HCT116 (cell line): ENCODE data around the gene THSD4. TPM values are rescaled to one million over a fixed set of nuclear protein-coding genes. Genes with fewer than 3 reads are reported as not detected.

ENCODE experiments used
- ATAC-seq: fragments of 200-7000 bp; cut with Tn5 transposase; 2 replicates; pipeline ENCODE4 v1.9.1; 2020; ENCODE audit warnings: mild to moderate bottlenecking, moderate library complexity
- BruUV-seq: library from RNA; stranded (reverse); fragments of 400-500 nt; replicated peaks from 2 replicates; lab custom pipeline; 2021; lab: Mats Ljungman, UMichigan
- CTCF ChIA-PET: fragments of 300-600 bp; sonication (Branson Sonifier 250); formaldehyde crosslinking; loops from one replicate; lab custom pipeline; 2021; ENCODE audit warnings: antibody characterized with exemption; lab: Charles Lee
- POLR2A ChIA-PET: fragments of 300-600, 350-600 bp; sonication (Branson Sonifier 250); formaldehyde crosslinking; loops from one replicate; lab custom pipeline; 2021; ENCODE audit warnings: antibody characterized with exemption; lab: Charles Lee
- RAD21 ChIA-PET, 2 experiments: fragments of 300-600 bp; sonication (Branson Sonifier 250); formaldehyde crosslinking; loops; one replicate each; lab custom pipeline; 2023; ENCODE audit warnings: low total read pairs in 2 of 2; ENCODE audit not compliant: uncharacterized antibody in 2 of 2, unreplicated experiment in 2 of 2, low non-redundant PET in 1 of 2; lab: Charles Lee
- DNase-seq: peaks from one replicate; pipeline ENCODE4 v3.0.0-alpha.2; 2010; ENCODE audit warnings: low read depth, low spot score
- H2AFZ ChIP-seq: fragments of 200-600 bp; shearing (Covaris generic), sonication (generic); 2 replicates; pipeline ENCODE4 v1.6.1; 2017; ENCODE audit warnings: low read depth, mixed run types, mixed read lengths, antibody characterized with exemption, low read length; ENCODE audit not compliant: poor library complexity, severe bottlenecking
- H3K27ac ChIP-seq: 2 replicates; pipeline ENCODE4 v1.5.1; 2012; ENCODE audit warnings: low read depth, low read length
- H3K27me3 ChIP-seq: fragments of 200-600 bp; sonication (generic); 2 replicates; pipeline ENCODE4 v1.6.1; 2016; ENCODE audit warnings: mixed run types, low read length, mixed read lengths; ENCODE audit not compliant: insufficient read depth
- H3K36me3 ChIP-seq, 2 experiments: fragments of 200-500 bp in 1 of 2; fragments of 200-600 bp in 1 of 2; sonication (Bioruptor generic) in 1 of 2; sonication (generic) in 1 of 2; 2 replicates each; pipeline versions ENCODE4 v1.5.1 to v1.6.1; 2014 to 2016; ENCODE audit warnings: low read length in 2 of 2, inconsistent platforms in 1 of 2, mixed read lengths in 1 of 2, mixed run types in 1 of 2; ENCODE audit not compliant: insufficient read depth in 2 of 2, control insufficient read depth in 1 of 2
- H3K4me1 ChIP-seq, 2 experiments: fragments of 200-600 bp in 1 of 2; sonication (generic) in 1 of 2; 2 replicates each; pipeline versions ENCODE4 v1.5.1 to v1.6.1; 2012 to 2017; ENCODE audit warnings: low read length in 2 of 2, inconsistent platforms in 1 of 2, mild to moderate bottlenecking in 1 of 2, mixed read lengths in 1 of 2, mixed run types in 1 of 2, moderate library complexity in 1 of 2; ENCODE audit not compliant: insufficient read depth in 2 of 2, control insufficient read depth in 1 of 2
- H3K4me2 ChIP-seq: fragments of 200-600 bp; sonication (generic); 2 replicates; pipeline ENCODE4 v1.6.1; 2017; ENCODE audit warnings: mixed run types, low read length, mixed read lengths
- H3K4me3 ChIP-seq, 2 experiments: fragments of 200-600 bp in 1 of 2; sonication (generic) in 1 of 2; replicated peaks in 1 of 2; 2 replicates each; pipeline ENCODE4 v1.5.1; 2011 to 2016; ENCODE audit warnings: low read length in 2 of 2, control low read depth in 1 of 2, low read depth in 1 of 2, mild to moderate bottlenecking in 1 of 2, mixed read lengths in 1 of 2, mixed run types in 1 of 2
- H3K79me2 ChIP-seq: fragments of 200-600 bp; sonication (generic); 2 replicates; pipeline ENCODE4 v1.6.1; 2017; ENCODE audit warnings: mild to moderate bottlenecking, mixed run types, low read length, moderate library complexity, mixed read lengths; ENCODE audit not compliant: insufficient read depth
- H3K9ac ChIP-seq: fragments of 200-600 bp; sonication (generic); 2 replicates; pipeline ENCODE4 v1.6.1; 2016; ENCODE audit warnings: low read length, mixed read lengths
- H3K9me2 ChIP-seq: fragments of 200-600 bp; sonication (generic), shearing (Covaris generic); 2 replicates; pipeline ENCODE4 v1.6.1; 2017; ENCODE audit warnings: mixed run types, mild to moderate bottlenecking, moderate library complexity; ENCODE audit not compliant: insufficient read depth
- H3K9me3 ChIP-seq, 2 experiments: fragments of 200-500 bp in 1 of 2; fragments of 200-600 bp in 1 of 2; sonication (Bioruptor generic) in 1 of 2; sonication (generic) in 1 of 2; 2 replicates each; pipeline ENCODE4 v1.6.1; 2014 to 2017; ENCODE audit warnings: low read length in 2 of 2, mixed read lengths in 2 of 2, inconsistent platforms in 1 of 2, low read depth in 1 of 2, mild to moderate bottlenecking in 1 of 2, mixed run types in 1 of 2, moderate library complexity in 1 of 2; ENCODE audit not compliant: control insufficient read depth in 1 of 2, insufficient read depth in 1 of 2
- H4K20me1 ChIP-seq: fragments of 200-600 bp; sonication (generic), shearing (Covaris generic); 2 replicates; pipeline ENCODE4 v1.6.1; 2017; ENCODE audit warnings: mixed run types, mild to moderate bottlenecking, moderate library complexity; ENCODE audit not compliant: insufficient read depth
- EGR1 ChIP-seq: IDR thresholded peaks from 2 replicates; pipeline ENCODE4 v1.6.1; 2012; ENCODE audit warnings: low read depth
- ELF1 ChIP-seq: IDR thresholded peaks from 2 replicates; pipeline ENCODE4 v1.6.1; 2012; ENCODE audit warnings: low read depth, borderline replicate concordance
- EZH2 ChIP-seq: fragments of 200-600 bp; sonication (generic); IDR thresholded peaks from 2 replicates; pipeline ENCODE4 v1.6.1; 2017; ENCODE audit warnings: antibody characterized with exemption, mixed run types
- EZH2phosphoT487 ChIP-seq: fragments of 200-600 bp; IDR thresholded peaks from 2 replicates; pipeline ENCODE4 v1.6.1; 2018; ENCODE audit warnings: antibody characterized with exemption, borderline replicate concordance
- FOSL1 ChIP-seq: IDR thresholded peaks from 2 replicates; pipeline ENCODE4 v1.6.1; 2012; ENCODE audit warnings: low read depth
- JUND ChIP-seq: IDR thresholded peaks from 2 replicates; pipeline ENCODE4 v1.6.1; 2012
- POLR2A ChIP-seq: IDR thresholded peaks from 2 replicates; pipeline ENCODE4 v1.7.0; 2011; ENCODE audit warnings: borderline replicate concordance; ENCODE audit not compliant: insufficient read depth, insufficient read length; ENCODE audit errors: extremely low read depth
- POLR2AphosphoS5 ChIP-seq: IDR thresholded peaks from 2 replicates; pipeline ENCODE4 v1.6.1; 2011; ENCODE audit warnings: mild to moderate bottlenecking, low read depth, low read length, moderate library complexity
- RAD21 ChIP-seq: IDR thresholded peaks from 2 replicates; pipeline ENCODE4 v1.6.1; 2012; ENCODE audit warnings: low read depth, mild to moderate bottlenecking
- SIN3A ChIP-seq: IDR thresholded peaks from 2 replicates; pipeline ENCODE4 v1.6.1; 2012; ENCODE audit warnings: low read depth
- SP1 ChIP-seq: IDR thresholded peaks from 2 replicates; pipeline ENCODE4 v1.6.1; 2012; ENCODE audit warnings: low read depth
- SRF ChIP-seq: IDR thresholded peaks from 2 replicates; pipeline ENCODE4 v1.6.1; 2012; ENCODE audit warnings: low read depth
- ZNF274 ChIP-seq: fragments of 200-500 bp; sonication (Bioruptor generic); IDR thresholded peaks from 2 replicates; pipeline ENCODE4 v1.6.1; 2014; ENCODE audit warnings: mild to moderate bottlenecking, low read depth, low read length, inconsistent platforms
- intact Hi-C: fragments of 100-400 bp; cut with micrococcal nuclease; formaldehyde crosslinking; loops from 2 replicates; pipeline ENCODE4 v1.10.0; 2022
- total RNA-seq: library from RNA; stranded (reverse); gene quantifications from one replicate; pipeline ENCODE4 v1.2.1, GENCODE V29; 2021; ENCODE audit not compliant: unreplicated experiment
- TF ChIP-seq, protein P1 (sequence below): IDR thresholded peaks from 2 replicates; pipeline ENCODE4 v1.6.1; 2012

THSD4 gene
- total RNA-seq, 1 experiment from 2014 or later, result 30.5 TPM

- RAD21 ChIA-PET, result no interaction called here
- intact Hi-C loops, result no loop called here
- H3K36me3 ChIP-seq, result no peaks in the 10 kb centered on the region
- no peak overlapping the region for H3K9ac ChIP-seq
- no peak overlapping the region for H3K27ac ChIP-seq
- POLR2A ChIA-PET, result no interaction called here
- no peaks in the 10 kb centered on the region for H4K20me1 ChIP-seq
- ATAC-seq (peak; percentile 93), DNase-seq (peak; percentile 47)
- no peaks in the 10 kb centered on the region for H3K9me2 ChIP-seq
- peaks cover 19 to 32% of the 10 kb centered on the region in 2 experiments for H3K4me1 ChIP-seq
- TF ChIP-seq, protein P1, sequence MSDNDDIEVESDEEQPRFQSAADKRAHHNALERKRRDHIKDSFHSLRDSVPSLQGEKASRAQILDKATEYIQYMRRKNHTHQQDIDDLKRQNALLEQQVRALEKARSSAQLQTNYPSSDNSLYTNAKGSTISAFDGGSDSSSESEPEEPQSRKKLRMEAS, result peak; percentile 24; the same call in 1 of the 2 replicates
- TF ChIP-seq POLR2AphosphoS5, result no peak
- peak; percentile 30; the same call in 1 of the 2 replicates for TF ChIP-seq FOSL1
- peak; percentile 25; the same call in 1 of the 2 replicates for TF ChIP-seq SP1
- no peaks in the 10 kb centered on the region for H3K27me3 ChIP-seq
- no TSS peak for BruUV-seq
- no peak overlapping the region for H2AFZ ChIP-seq
- no peaks in the 10 kb centered on the region for H3K79me2 ChIP-seq
- peak overlapping the region; percentile 43 for H3K4me2 ChIP-seq
- H3K4me3 ChIP-seq, result no peak overlapping the region
- CTCF ChIA-PET, result no interaction called here
- no peaks in the 10 kb centered on the region for H3K9me3 ChIP-seq
Measured at GRCh38 chr15:71329497-71330260, 214.4 kb downstream of the THSD4 start.

DNA sequence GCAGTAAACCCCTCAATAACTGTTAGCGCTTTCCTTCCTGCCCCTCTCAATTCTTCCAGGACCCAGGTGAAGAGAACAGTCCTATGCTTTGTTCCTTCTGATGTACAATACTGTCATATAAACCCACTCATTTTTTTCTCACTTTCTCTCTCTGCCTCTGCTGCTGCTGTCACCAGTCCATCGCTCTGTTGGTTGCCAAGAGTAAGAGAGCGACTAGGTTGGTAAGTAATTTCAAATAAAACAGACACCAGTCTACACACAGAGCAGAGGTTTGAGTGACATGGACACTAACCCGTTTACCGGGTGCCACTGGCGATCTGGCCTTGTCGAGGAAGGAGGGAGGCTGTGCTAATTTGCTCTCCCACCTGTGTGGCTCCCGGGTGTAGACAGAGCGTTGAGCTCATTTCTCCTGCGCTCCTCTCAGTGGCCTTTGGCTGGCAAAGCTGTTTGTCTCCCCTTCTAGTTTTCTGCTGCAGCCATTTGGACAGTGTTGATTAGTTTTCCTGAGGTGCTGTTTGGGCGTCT is 215.4 kb downstream of the THSD4 start:
- no peak overlapping the region for H3K4me2 ChIP-seq
- TF ChIP-seq POLR2A (no peak), SIN3A (no peak), SRF (no peak), EGR1 (no peak), FOSL1 (no peak), RAD21 (no peak), JUND (no peak), ZNF274 (no peak), EZH2 (no peak), EZH2phosphoT487 (no peak), ELF1 (no peak)
- TF ChIP-seq, protein P1, result no peak
- intact Hi-C loops, result no loop called here
- H3K79me2 ChIP-seq, result no peaks in the 10 kb centered on the region
- H3K27ac ChIP-seq, result no peak overlapping the region
- H3K9me2 ChIP-seq, result no peaks in the 10 kb centered on the region
- BruUV-seq, result no TSS peak
- ChIA-PET RAD21 (no interaction called here), CTCF (no interaction called here), POLR2A (no interaction called here)
- H3K36me3 ChIP-seq, result no peaks in the 10 kb centered on the region
- no peaks in the 10 kb centered on the region for H3K9me3 ChIP-seq
- peaks cover 13 to 23% of the 10 kb centered on the region in 2 experiments for H3K4me1 ChIP-seq
- DNase-seq (no peak), ATAC-seq (no peak)
- no peak overlapping the region for H3K9ac ChIP-seq
- no peak overlapping the region for H3K4me3 ChIP-seq
- no peaks in the 10 kb centered on the region for H4K20me1 ChIP-seq
- H3K27me3 ChIP-seq, result no peaks in the 10 kb centered on the region
- no peak overlapping the region for H2AFZ ChIP-seq
